Measurements from ENCODE around the gene TNFRSF25. TPM values are rescaled to one million over a fixed set of nuclear protein-coding genes. Genes with fewer than 3 reads are reported as not detected.

The TNFRSF25 gene
- total and polyA plus RNA-seq, 10 of the 15 experiments (the other 5 are each of a cell fraction or from before 2014, with no cell fraction given): 0.23 to 8.6 (median 0.46) TPM; not detected in 5

DNA sequence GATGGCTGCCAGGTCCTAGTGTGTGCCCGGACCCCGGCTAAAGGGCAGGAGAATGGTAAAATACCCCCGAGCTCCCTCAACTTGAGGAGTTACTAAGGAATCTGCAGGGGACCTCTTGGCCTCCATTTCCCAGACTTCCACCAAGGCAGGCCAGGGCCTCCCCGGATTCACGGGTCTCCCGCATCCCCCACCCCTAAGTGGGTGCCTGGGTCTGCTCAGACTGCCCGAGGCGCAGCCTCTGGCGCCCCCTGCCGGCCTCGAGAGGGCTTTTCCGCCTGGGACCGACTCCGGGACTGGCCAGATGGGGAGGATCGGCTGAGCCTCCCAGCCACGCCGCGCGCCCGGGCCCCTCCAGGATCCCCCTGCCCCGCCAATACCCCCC lies 23.8 kb upstream of the TNFRSF25 start (continued):
- TF ChIP-seq POU2F2 (IDR thresholded peaks at IDR 0.05; ENCODE audit: borderline replicate concordance, low read depth, low read length) (no peak), MYB (IDR thresholded peaks at IDR 0.05; ENCODE audit: borderline replicate concordance, low read depth, low read length) (no peak), RAD21 (IDR thresholded peaks at IDR 0.05; ENCODE audit: insufficient read depth, low read depth, low read length) (peak; percentile 55), JUND (IDR thresholded peaks at IDR 0.05; ENCODE audit: low read depth, low read length) (no peak), NBN (IDR thresholded peaks at IDR 0.05) (peak; percentile 34; the same call in 1 of the 2 replicates), NR2F1 (conservative IDR thresholded peaks at IDR 0.05) (no peak), SUPT20H (IDR thresholded peaks at IDR 0.05; ENCODE audit: borderline replicate concordance, control insufficient read depth, low read depth, low read length) (no peak), SMC3 (IDR thresholded peaks at IDR 0.05; ENCODE audit: borderline replicate concordance, low read length) (peak; percentile 27; the same call in 1 of the 2 replicates), NFXL1 (IDR thresholded peaks at IDR 0.05; ENCODE audit: borderline replicate concordance) (no peak), NR2C1 (IDR thresholded peaks at IDR 0.05) (no peak), HDAC2 (IDR thresholded peaks at IDR 0.05) (no peak), CEBPB (IDR thresholded peaks at IDR 0.05; ENCODE audit: borderline replicate concordance in 1 of 2, low read depth in 2 of 2, low read length in 2 of 2) (no peak), CREB1 (IDR thresholded peaks at IDR 0.05; ENCODE audit: low read depth) (no peak), ETV6 (conservative IDR thresholded peaks at IDR 0.05 in 1 of 2, IDR thresholded peaks at IDR 0.05 in 1 of 2; ENCODE audit: borderline replicate concordance in 1 of 2, low read depth in 1 of 2) (no peak), CEBPZ (IDR thresholded peaks at IDR 0.05; ENCODE audit: low read depth, low read length) (no peak), SMARCA5 (IDR thresholded peaks at IDR 0.05) (peak; percentile 66; the same call in 1 of the 2 replicates), DPF2 (IDR thresholded peaks at IDR 0.05) (no peak), ESRRA (IDR thresholded peaks at IDR 0.05; ENCODE audit: low read length) (no peak), JUNB (IDR thresholded peaks at IDR 0.05) (no peak), ZNF274 (IDR thresholded peaks at IDR 0.05; ENCODE audit: insufficient read depth, insufficient read length) (no peak), RCOR1 (conservative IDR thresholded peaks at IDR 0.05; ENCODE audit: low read depth, low read length) (no peak), MEF2B (IDR thresholded peaks at IDR 0.05; ENCODE audit: partially characterized antibody, poor library complexity, severe bottlenecking) (no peak), PML (IDR thresholded peaks at IDR 0.05; ENCODE audit: low read length) (no peak), ZBED1 (IDR thresholded peaks at IDR 0.05; ENCODE audit: borderline replicate concordance) (no peak), CHD4 (IDR thresholded peaks at IDR 0.05) (no peak)
- TF ChIP-seq, protein P1, sequence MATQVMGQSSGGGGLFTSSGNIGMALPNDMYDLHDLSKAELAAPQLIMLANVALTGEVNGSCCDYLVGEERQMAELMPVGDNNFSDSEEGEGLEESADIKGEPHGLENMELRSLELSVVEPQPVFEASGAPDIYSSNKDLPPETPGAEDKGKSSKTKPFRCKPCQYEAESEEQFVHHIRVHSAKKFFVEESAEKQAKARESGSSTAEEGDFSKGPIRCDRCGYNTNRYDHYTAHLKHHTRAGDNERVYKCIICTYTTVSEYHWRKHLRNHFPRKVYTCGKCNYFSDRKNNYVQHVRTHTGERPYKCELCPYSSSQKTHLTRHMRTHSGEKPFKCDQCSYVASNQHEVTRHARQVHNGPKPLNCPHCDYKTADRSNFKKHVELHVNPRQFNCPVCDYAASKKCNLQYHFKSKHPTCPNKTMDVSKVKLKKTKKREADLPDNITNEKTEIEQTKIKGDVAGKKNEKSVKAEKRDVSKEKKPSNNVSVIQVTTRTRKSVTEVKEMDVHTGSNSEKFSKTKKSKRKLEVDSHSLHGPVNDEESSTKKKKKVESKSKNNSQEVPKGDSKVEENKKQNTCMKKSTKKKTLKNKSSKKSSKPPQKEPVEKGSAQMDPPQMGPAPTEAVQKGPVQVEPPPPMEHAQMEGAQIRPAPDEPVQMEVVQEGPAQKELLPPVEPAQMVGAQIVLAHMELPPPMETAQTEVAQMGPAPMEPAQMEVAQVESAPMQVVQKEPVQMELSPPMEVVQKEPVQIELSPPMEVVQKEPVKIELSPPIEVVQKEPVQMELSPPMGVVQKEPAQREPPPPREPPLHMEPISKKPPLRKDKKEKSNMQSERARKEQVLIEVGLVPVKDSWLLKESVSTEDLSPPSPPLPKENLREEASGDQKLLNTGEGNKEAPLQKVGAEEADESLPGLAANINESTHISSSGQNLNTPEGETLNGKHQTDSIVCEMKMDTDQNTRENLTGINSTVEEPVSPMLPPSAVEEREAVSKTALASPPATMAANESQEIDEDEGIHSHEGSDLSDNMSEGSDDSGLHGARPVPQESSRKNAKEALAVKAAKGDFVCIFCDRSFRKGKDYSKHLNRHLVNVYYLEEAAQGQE (IDR thresholded peaks at IDR 0.05; ENCODE audit: low read depth, low read length): no peak
- TF ChIP-seq, protein P2, sequence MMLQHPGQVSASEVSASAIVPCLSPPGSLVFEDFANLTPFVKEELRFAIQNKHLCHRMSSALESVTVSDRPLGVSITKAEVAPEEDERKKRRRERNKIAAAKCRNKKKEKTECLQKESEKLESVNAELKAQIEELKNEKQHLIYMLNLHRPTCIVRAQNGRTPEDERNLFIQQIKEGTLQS (IDR thresholded peaks at IDR 0.05; ENCODE audit: borderline replicate concordance, extremely low read depth, low read depth, low read length): no peak
